T1000 (cell line): ENCODE data around the gene POLG.
"Not testable (repeated sequence)": the region's sequence is repeated elsewhere in the genome, so short reads cannot be mapped to it uniquely, and the experiment has no call there.

ENCODE experiments used
- DNase-seq: peaks from one replicate; lab custom pipeline; 2025; ENCODE audit warnings: mixed read lengths; lab: John Stamatoyannopoulos, UW

Gene POLG

GRCh38 chr15:89278307-89278706, 56.3 kb downstream of the POLG start:
- DNase-seq, result no peak

- DNase-seq, result not testable (repeated sequence)
Measured at GRCh38 chr15:89277281-89277680, 57.3 kb downstream of the POLG start.
